KBM-7 (cell line): ENCODE data around the gene KDSR.
"Not testable (repeated sequence)": the region's sequence is repeated elsewhere in the genome, so short reads cannot be mapped to it uniquely, and the experiment has no call there.

ENCODE experiments used
- DNase-seq: peaks from one replicate; pipeline ENCODE4 v3.0.0-alpha.2; 2015
- in situ Hi-C: fragments of 300-500 bp; cut with MboI; formaldehyde crosslinking; loops from 2 replicates; pipeline ENCODE4 v1.14.3; 2020; ENCODE audit warnings: low sequenced_read_pairs, low pct_unique_long_range_greater_than_20kb, mixed read lengths

KDSR gene

GRCh38 chr18:63368611-63369010 lies 1.6 kb upstream of the KDSR start:
- no peak for DNase-seq
- in situ Hi-C loops = no loop called here

GRCh38 chr18:63366213-63367052 lies 573 bp downstream of the KDSR start:
- in situ Hi-C loops = no loop called here
- DNase-seq = peak; percentile 58

GRCh38 chr18:63365876-63366212 lies 1.2 kb downstream of the KDSR start:
- in situ Hi-C loops = no loop called here
- DNase-seq = no peak

- in situ Hi-C loops = no loop called here
These were observed 3.1 kb downstream of the KDSR start for GRCh38 chr18:63363951-63364350.

GRCh38 chr18:63363420-63363819 lies 3.6 kb downstream of the KDSR start:
- DNase-seq, in situ Hi-C loops: not testable (repeated sequence)

More at GRCh38 chr18:63363951-63364350, 3.1 kb downstream of the KDSR start:
- DNase-seq = peak; percentile 33

GRCh38 chr18:63356272-63356896 lies 10.6 kb downstream of the KDSR start:
- no peak for DNase-seq
- in situ Hi-C loops = no loop called here

GRCh38 chr18:63350230-63350629 lies 16.8 kb downstream of the KDSR start:
- no peak for DNase-seq
- in situ Hi-C loops = no loop called here

- no peak for DNase-seq
- in situ Hi-C loops = loop anchor here (25.0 kb wide), 1 partner anchor 761 kb away; no protein-coding TSS in a partner anchor
These were observed 18.4 kb downstream of the KDSR start for GRCh38 chr18:63348508-63349136.

GRCh38 chr18:63346480-63347183 lies 20.4 kb downstream of the KDSR start:
- no peak for DNase-seq
- in situ Hi-C loops = loop anchor here (25.0 kb wide), 1 partner anchor 759 kb away; no protein-coding TSS in a partner anchor

- in situ Hi-C loops = loop anchor here (25.0 kb wide), 1 partner anchor 759 kb away; no protein-coding TSS in a partner anchor
- no peak for DNase-seq
These were observed 21.0 kb downstream of the KDSR start for GRCh38 chr18:63346031-63346430.

- DNase-seq = no peak
- in situ Hi-C loops = loop anchor here (25.0 kb wide), 1 partner anchor 758 kb away; no protein-coding TSS in a partner anchor
These were observed 22.1 kb downstream of the KDSR start for GRCh38 chr18:63344918-63345317.

GRCh38 chr18:63344263-63344662 lies 22.7 kb downstream of the KDSR start:
- in situ Hi-C loops = loop anchor here (25.0 kb wide), 1 partner anchor 757 kb away; no protein-coding TSS in a partner anchor
- DNase-seq = no peak

GRCh38 chr18:63342206-63342605 lies 24.8 kb downstream of the KDSR start:
- DNase-seq = peak; percentile 23
- in situ Hi-C loops = loop anchor here (25.0 kb wide), 1 partner anchor 755 kb away; no protein-coding TSS in a partner anchor

- in situ Hi-C loops = loop anchor here (25.0 kb wide), 1 partner anchor 753 kb away; no protein-coding TSS in a partner anchor
- peak; percentile 72 for DNase-seq
These were observed 27.0 kb downstream of the KDSR start for GRCh38 chr18:63339920-63340484.

- DNase-seq = no peak
- in situ Hi-C loops = loop anchor here (25.0 kb wide), 1 partner anchor 749 kb away; no protein-coding TSS in a partner anchor
These were observed 30.5 kb downstream of the KDSR start for GRCh38 chr18:63336366-63337099.

- no peak for DNase-seq
- in situ Hi-C loops = loop anchor here (25.0 kb wide), 1 partner anchor 744 kb away; no protein-coding TSS in a partner anchor
These were observed 35.9 kb downstream of the KDSR start for GRCh38 chr18:63331105-63331504.

- in situ Hi-C loops = loop anchor here (25.0 kb wide), 1 partner anchor 742 kb away; no protein-coding TSS in a partner anchor
- DNase-seq = no peak
These were observed 37.4 kb downstream of the KDSR start for GRCh38 chr18:63329431-63330145.
